ENCODE results near the gene ZC3H14. TPM values are rescaled to one million over a fixed set of nuclear protein-coding genes. Genes with fewer than 3 reads are reported as not detected.

Gene ZC3H14
- total RNA-seq, 2 donors from 2014 or later = 52.6 to 54.3 TPM

- no peak for DNase-seq
- intact Hi-C loops (cut with DNase I) = no loop called here
- TF ChIP-seq CTCF (IDR thresholded peaks at IDR 0.05) = no peak
Measured at GRCh38 chr14:88628033-88628432, 65.2 kb downstream of the ZC3H14 start.

GRCh38 chr14:88628462-88628861 is 65.6 kb downstream of the ZC3H14 start:
- no peak overlapping the region for H3K4me3 ChIP-seq
- no peak for DNase-seq
- H3K9me3 ChIP-seq = no peaks in the 10 kb centered on the region
- H3K4me1 ChIP-seq = no peaks in the 10 kb centered on the region
- no peaks in the 10 kb centered on the region for H3K27me3 ChIP-seq
- no peak for TF ChIP-seq CTCF (IDR thresholded peaks at IDR 0.05)
- no peaks in the 10 kb centered on the region for H3K36me3 ChIP-seq
- H3K9ac ChIP-seq (ENCODE audit: low read depth in 2 of 2, low read length in 2 of 2) = no peak overlapping the region
- intact Hi-C loops (cut with DNase I) = no loop called here
- H3K27ac ChIP-seq = no peak overlapping the region

More at GRCh38 chr14:88628033-88628432, 65.2 kb downstream of the ZC3H14 start:
- H3K4me1 ChIP-seq = no peaks in the 10 kb centered on the region
- no peak overlapping the region for H3K27ac ChIP-seq
- H3K27me3 ChIP-seq = no peaks in the 10 kb centered on the region
- H3K36me3 ChIP-seq = no peaks in the 10 kb centered on the region
- no peaks in the 10 kb centered on the region for H3K9me3 ChIP-seq
- H3K4me3 ChIP-seq = no peak overlapping the region
- no peak overlapping the region for H3K9ac ChIP-seq (ENCODE audit: low read depth in 2 of 2, low read length in 2 of 2)

GRCh38 chr14:88630565-88630964 is 67.7 kb downstream of the ZC3H14 start:
- no peak overlapping the region for H3K27ac ChIP-seq
- no peak overlapping the region for H3K4me3 ChIP-seq
- no peak overlapping the region for H3K9ac ChIP-seq (ENCODE audit: low read depth in 2 of 2, low read length in 2 of 2)
- H3K27me3 ChIP-seq = no peaks in the 10 kb centered on the region
- no peak for TF ChIP-seq CTCF (IDR thresholded peaks at IDR 0.05)
- H3K9me3 ChIP-seq = no peaks in the 10 kb centered on the region
- intact Hi-C loops (cut with DNase I) = no loop called here
- DNase-seq = no peak
- H3K4me1 ChIP-seq = no peaks in the 10 kb centered on the region
- no peaks in the 10 kb centered on the region for H3K36me3 ChIP-seq

GRCh38 chr14:88631091-88631490 is 68.3 kb downstream of the ZC3H14 start:
- Histone ChIP-seq H3K9ac (ENCODE audit: low read depth in 2 of 2, low read length in 2 of 2) (no peak overlapping the region), H3K36me3 (no peaks in the 10 kb centered on the region), H3K27ac (no peak overlapping the region), H3K27me3 (no peaks in the 10 kb centered on the region), H3K4me1 (no peaks in the 10 kb centered on the region), H3K9me3 (no peaks in the 10 kb centered on the region), H3K4me3 (no peak overlapping the region)
- TF ChIP-seq CTCF (IDR thresholded peaks at IDR 0.05) = no peak
- DNase-seq = no peak
- intact Hi-C loops (cut with DNase I) = no loop called here

GRCh38 chr14:88632512-88632911 is 69.7 kb downstream of the ZC3H14 start:
- Histone ChIP-seq H3K9me3 (no peaks in the 10 kb centered on the region), H3K36me3 (no peaks in the 10 kb centered on the region), H3K4me1 (no peaks in the 10 kb centered on the region), H3K27ac (no peak overlapping the region), H3K9ac (ENCODE audit: low read depth in 2 of 2, low read length in 2 of 2) (no peak overlapping the region), H3K4me3 (no peak overlapping the region), H3K27me3 (no peaks in the 10 kb centered on the region)
- no peak for TF ChIP-seq CTCF (IDR thresholded peaks at IDR 0.05)
- DNase-seq = no peak
- intact Hi-C loops (cut with DNase I) = no loop called here

- Histone ChIP-seq H3K4me1 (no peaks in the 10 kb centered on the region), H3K27ac (no peak overlapping the region), H3K36me3 (no peaks in the 10 kb centered on the region), H3K27me3 (no peaks in the 10 kb centered on the region), H3K9me3 (no peaks in the 10 kb centered on the region), H3K9ac (ENCODE audit: low read depth in 2 of 2, low read length in 2 of 2) (no peak overlapping the region), H3K4me3 (no peak overlapping the region)
- intact Hi-C loops (cut with DNase I) = no loop called here
- no peak for DNase-seq
- TF ChIP-seq CTCF (IDR thresholded peaks at IDR 0.05) = no peak
Measured at GRCh38 chr14:88639221-88639620, 76.4 kb downstream of the ZC3H14 start.
